Tibial nerve (tissue), 4 donors: ENCODE results near the gene ST6GALNAC5.

ENCODE experiments used
- EP300 ChIP-seq, 2 donors: sonication (generic); formaldehyde crosslinking; IDR thresholded peaks; one replicate each; pipeline ENCODE4 v1.6.1; 2017; ENCODE audit warnings: antibody characterized with exemption in 2 of 2, mild to moderate bottlenecking in 1 of 2
- POLR2A ChIP-seq, 2 donors: fragments of 450-650 bp; IDR thresholded peaks; one replicate each; pipeline ENCODE4 v1.6.1; 2017; ENCODE audit warnings: antibody characterized with exemption in 2 of 2, mild to moderate bottlenecking in 2 of 2, moderate library complexity in 2 of 2
- TF ChIP-seq, protein P1 (sequence below), 5 experiments: fragments of 200-600 bp in 3 of 5; fragments of 450-650 bp in 2 of 5; sonication (generic) in 3 of 5; IDR thresholded peaks; one replicate each; pipeline ENCODE4 v1.5.1; 2016 to 2019; ENCODE audit warnings: antibody characterized with exemption in 5 of 5, mild to moderate bottlenecking in 3 of 5, moderate library complexity in 2 of 5

- TF ChIP-seq, protein P1, sequence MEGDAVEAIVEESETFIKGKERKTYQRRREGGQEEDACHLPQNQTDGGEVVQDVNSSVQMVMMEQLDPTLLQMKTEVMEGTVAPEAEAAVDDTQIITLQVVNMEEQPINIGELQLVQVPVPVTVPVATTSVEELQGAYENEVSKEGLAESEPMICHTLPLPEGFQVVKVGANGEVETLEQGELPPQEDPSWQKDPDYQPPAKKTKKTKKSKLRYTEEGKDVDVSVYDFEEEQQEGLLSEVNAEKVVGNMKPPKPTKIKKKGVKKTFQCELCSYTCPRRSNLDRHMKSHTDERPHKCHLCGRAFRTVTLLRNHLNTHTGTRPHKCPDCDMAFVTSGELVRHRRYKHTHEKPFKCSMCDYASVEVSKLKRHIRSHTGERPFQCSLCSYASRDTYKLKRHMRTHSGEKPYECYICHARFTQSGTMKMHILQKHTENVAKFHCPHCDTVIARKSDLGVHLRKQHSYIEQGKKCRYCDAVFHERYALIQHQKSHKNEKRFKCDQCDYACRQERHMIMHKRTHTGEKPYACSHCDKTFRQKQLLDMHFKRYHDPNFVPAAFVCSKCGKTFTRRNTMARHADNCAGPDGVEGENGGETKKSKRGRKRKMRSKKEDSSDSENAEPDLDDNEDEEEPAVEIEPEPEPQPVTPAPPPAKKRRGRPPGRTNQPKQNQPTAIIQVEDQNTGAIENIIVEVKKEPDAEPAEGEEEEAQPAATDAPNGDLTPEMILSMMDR (IDR thresholded peaks at IDR 0.05): no peak
- TF ChIP-seq POLR2A (IDR thresholded peaks at IDR 0.05): no peak
- no peak for TF ChIP-seq EP300 (IDR thresholded peaks at IDR 0.05)
Measured at GRCh38 chr1:77057994-77058585, 190.8 kb downstream of the ST6GALNAC5 start.
